GM12878 (cell line): ENCODE data around the gene MCOLN3.

ENCODE experiments used
- GABPA ChIP-seq: IDR thresholded peaks from 2 replicates; pipeline ENCODE4 v1.6.1; 2014; ENCODE audit warnings: antibody characterized with exemption, low read depth, mild to moderate bottlenecking, inconsistent platforms
- MYC ChIP-seq: IDR thresholded peaks from 2 replicates; pipeline ENCODE4 v1.6.1; 2011; ENCODE audit warnings: mild to moderate bottlenecking, low read length, moderate library complexity, inconsistent platforms; ENCODE audit not compliant: insufficient read depth, insufficient replicate concordance, insufficient read length, severe bottlenecking

- no peak for TF ChIP-seq MYC
- TF ChIP-seq GABPA = no peak
Observed at GRCh38 chr1:84968101-84968500, 80.2 kb downstream of the MCOLN3 start.
